Measurements from ENCODE around the gene POLR2J.
"Not testable (repeated sequence)": the region's sequence is repeated elsewhere in the genome, so short reads cannot be mapped to it uniquely, and the experiment has no call there.

Gene POLR2J

DNA sequence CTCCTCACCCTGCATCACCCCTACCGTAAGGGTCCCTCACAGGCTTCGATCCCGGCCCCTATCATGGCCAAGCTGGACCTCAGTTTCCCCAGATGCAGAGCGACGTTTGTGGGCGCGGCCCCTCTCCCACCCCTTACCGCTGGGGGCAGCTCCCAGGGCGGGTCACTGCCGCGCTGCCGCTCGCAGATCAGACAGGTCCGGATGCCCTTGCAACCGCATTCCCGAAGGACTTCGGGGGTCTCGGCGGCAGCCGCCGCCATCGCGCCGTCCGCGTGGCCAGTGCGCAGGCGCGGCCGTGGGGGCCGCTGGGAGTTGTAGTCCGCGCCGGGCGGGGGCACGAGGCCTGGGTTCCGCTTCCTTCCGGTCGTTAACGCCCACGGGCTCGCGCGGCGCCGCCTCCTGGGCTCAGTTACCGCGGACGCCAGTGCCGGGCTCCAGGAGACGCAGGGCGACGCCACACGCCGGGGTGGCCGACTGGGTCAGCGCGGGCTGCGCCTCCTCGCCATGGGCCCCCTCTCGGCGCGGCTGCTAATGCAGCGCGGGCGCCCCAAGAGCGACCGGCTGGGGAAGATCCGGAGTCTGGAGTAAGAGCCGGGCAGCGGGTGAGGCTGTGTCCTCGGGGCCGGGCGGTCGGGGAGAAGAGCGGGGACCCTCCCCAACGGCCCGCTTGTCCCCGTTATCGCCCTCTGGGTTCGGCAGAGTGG, 14.0 kb downstream of the POLR2J start, which contains the start of the genes ALKBH4 and LRWD1:
Gene ALKBH4 (minus strand): TSS at position 287 of the 704 bp plus-strand sequence. CDS start 27 bp downstream, at position 260.
Gene LRWD1 (plus strand): TSS at position 408 of the 704 bp plus-strand sequence. CDS start 97 bp downstream, at position 505.
- DNase-seq, result peak; percentile 58

- no peak for DNase-seq
These were observed 14.7 kb downstream of the POLR2J start for GRCh38 chr7:102463841-102464576.

GRCh38 chr7:102460467-102460866, 18.3 kb downstream of the POLR2J start:
- DNase-seq, result no peak

DNA sequence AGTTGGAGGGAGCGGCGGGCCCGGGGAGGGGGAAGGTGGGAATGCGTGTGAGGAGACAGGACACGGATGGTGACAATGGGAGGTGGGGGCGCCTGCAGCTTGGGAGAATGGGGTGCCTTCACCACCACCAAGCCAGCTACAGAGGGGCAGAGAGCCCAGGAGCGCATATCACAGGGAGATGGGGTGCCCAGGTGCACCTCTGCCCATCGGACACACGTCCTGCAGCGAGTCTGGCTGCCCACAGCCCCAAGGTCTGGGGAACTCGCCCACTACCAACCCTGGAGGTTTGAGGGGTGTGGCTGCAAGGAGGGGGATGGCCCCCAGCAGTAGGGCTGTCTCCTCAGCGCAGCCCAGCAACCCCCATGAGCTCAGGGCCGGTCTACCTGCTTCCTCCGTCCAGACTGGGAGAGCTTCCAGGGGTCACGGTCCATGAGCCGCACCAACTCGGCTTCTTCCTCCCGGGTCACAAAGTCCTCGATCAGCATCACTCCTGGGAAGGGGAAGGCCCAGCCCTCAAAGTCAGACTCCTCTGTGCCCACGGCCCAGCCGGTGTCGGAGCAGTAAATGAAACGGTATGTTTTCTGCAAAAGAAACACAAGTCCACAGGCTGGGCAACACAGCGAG, 19.4 kb downstream of the POLR2J start:
- DNase-seq, result no peak

GRCh38 chr7:102457352-102457924, 21.3 kb downstream of the POLR2J start:
- DNase-seq, result no peak

- no peak for DNase-seq
These were observed 22.4 kb downstream of the POLR2J start for GRCh38 chr7:102456327-102456726.

- DNase-seq, result no peak
These were observed 23.1 kb downstream of the POLR2J start for GRCh38 chr7:102455596-102455995.

DNA sequence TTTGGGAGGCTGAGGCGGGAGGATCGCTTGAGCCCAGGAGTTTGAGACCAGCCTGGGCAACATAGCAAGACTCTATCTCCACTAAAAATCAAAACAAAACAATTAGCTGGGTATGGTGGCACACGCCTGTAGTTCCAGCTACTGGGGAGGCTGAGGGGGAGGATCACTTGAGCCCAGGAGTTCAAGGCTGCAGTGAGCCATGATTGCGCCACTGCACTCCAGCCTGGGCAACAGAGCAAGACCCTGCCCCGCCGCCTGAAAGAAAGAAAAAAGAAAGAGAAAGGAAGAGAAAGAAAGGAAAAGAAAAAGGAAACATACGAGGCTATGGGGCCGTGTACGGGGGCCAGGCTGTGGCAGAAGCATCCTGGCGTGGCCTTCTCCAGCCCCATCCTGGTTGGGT, 23.8 kb downstream of the POLR2J start:
- not testable (repeated sequence) for DNase-seq

DNA sequence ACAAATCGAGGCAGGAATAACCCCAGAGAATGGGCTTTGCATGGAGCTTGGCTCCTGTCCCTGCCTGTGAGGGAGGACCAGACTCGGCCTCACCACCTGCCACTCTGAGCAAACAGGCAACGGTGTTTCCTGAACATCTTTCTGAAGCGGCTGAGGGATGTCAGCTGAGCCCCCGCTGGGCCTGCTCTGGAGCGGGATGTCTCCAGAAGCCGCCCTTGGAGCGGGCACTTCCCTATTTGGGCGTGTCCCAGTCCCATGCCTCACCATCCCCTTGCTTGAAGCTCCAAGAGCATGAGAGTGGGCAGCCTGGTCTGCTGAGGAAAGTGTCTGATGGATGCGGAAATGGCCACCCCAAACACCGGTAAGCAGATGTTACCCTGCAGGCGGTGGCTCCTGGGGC, 24.3 kb downstream of the POLR2J start:
- DNase-seq, result peak; percentile 10

DNA sequence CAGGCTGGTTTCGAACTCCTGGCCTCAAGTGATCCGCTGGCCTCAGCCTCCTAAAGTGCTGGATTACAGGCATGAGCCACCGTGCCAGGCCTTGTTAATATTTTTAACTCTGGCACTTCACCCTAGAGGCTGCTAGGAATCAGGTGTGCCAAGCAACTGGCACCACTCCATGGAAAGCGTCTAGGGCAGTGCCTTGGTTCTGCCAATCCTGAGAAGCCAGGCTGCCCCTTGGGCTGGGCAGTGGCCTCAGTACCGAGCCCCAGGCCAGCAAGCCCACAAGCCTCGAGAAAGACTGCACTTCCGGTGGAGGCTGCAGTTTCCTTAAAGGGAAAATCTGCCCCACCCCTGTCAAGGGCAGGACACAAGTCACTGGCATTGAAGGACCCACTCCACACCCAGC, 25.4 kb downstream of the POLR2J start:
- DNase-seq, result no peak

GRCh38 chr7:102452451-102452850, 26.3 kb downstream of the POLR2J start:
- DNase-seq, result no peak

DNA sequence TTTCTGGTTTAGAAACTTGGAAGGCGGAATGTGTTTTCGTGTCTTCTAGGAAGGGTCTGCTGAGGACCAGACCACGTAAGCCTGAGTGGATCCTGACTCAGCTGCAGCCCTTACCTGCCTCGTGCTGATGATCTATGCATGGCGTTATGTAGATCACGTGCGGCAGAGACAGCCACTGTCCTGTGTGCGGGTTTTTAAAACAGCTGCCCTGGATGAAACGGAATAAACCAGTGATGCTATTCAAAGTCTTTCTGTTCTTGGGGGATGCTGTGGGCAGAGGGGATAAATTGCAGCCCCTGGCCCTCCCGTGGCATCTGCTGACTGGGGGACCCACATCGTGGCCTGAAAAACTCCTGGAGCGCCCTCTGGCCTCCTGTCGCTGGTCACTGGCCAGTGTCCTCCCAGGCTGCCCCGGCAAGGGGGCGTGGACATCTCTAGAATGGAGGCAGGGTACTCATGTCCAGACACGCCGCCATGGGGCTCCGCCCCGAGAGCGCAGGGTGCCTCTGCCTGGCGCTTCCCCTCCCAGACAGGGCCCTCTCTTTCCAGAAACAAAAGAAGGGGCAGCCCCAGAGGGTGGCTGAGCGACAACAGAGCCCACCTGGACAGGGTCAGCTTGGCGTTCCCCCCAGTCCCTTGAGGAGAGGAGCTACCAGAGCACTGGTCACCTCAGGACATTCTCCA, 27.2 kb downstream of the POLR2J start:
- no peak for DNase-seq

DNA sequence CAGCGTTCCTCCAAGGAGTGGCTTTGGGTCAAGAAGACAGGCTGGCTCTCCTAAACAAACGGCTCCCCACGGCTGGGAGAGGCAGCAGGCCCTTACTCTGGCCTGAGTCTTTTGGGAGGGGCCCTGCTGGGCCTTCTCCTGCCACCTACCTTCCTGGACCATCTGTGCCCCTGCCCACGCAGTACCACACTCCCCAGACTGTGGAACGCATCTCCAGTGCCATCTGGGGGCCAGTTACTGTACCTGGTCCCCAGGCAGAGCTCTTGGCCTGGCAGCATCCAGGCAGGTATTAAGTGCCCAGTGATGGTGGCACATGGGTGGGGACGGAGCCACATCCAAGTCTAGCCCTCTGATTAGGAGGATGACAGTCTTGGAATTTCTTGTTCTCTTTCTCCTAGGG, 28.5 kb downstream of the POLR2J start:
- DNase-seq, result no peak

GRCh38 chr7:102449136-102449535, 29.6 kb downstream of the POLR2J start:
- DNase-seq, result no peak

DNA sequence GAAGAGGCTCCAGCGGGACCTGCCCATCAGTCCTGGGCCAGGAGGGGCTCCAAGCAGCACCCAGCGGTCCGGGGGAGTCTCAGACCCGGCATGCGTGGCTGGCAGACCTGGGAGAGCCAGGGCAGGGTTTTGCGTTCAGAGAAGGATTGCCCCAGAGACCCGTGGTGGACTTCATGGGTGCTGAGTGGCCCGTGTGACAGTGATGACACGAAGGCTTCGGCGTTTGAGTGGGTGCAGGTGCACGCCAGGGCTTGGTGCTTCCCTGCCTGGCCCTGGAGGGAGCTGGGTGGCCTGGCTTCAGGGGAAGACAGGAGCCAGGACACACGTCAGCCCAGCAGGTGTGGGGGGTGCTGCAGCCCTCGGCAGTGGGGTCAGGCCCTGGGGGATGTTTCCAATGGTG, 31.4 kb downstream of the POLR2J start:
- no peak for DNase-seq

- no peak for DNase-seq
These were observed 32.1 kb downstream of the POLR2J start for GRCh38 chr7:102446387-102447156.

DNA sequence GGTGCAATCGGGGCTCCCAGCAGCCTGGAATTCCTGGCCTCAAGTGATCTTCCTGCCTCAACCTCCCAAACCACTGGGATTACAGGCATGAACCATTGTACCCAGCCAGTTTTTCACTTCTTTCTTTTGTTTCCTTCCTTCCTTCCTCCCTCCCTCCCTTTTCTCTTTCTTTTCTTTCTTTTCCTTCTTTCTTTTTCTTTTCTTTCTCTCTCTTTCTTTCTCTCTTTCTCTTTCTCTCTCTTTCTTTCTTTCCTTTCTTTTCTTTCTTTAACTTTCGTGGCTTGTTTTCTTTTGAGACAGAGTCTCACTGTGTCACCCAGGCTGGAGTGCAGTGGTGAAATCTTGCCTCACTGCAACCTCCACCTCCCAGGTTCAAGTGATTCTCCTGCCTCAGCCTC, 33.0 kb downstream of the POLR2J start:
- DNase-seq, result no peak

GRCh38 chr7:102444961-102445673, 33.6 kb downstream of the POLR2J start:
- no peak for DNase-seq

DNA sequence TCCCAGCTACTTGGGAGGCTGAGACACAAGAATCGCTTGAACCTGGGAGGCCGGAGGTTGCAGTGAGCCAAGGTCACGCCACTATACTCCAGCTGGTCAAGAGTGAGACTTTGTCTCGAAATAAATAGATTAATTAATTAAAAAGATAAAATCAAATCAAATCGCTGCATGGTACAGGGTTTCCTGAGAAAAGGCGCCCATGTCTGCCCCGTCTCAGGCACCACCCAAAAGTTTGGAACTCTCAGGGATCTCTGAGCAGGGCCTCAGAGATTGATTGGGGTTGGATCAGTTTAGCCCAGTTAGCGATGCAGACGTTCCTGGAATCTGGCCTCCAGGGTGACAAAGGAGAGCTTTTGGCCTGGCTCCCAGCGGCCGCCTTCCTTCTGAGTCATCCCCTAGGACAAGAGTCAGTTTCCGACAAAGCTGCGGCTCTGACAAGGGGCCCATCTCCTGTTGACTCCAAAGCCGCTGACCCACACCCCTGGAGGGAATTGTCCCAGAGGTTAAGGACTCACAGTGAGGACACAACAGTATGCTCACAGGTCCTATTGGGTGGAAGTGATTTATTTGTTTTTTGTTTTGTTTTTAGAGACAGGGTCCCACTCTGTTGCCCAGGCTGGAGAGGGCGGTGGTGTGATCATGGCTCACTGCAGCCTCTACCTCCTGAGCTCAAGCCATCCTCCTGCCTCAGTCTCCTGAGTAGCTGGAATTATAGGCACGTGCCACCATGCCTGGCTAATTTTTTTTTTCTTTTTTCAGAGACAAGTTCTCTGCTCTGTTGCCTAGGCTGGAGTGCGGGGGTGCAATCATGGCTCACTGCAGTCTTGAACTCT, 38.5 kb downstream of the POLR2J start:
- no peak for DNase-seq

DNA sequence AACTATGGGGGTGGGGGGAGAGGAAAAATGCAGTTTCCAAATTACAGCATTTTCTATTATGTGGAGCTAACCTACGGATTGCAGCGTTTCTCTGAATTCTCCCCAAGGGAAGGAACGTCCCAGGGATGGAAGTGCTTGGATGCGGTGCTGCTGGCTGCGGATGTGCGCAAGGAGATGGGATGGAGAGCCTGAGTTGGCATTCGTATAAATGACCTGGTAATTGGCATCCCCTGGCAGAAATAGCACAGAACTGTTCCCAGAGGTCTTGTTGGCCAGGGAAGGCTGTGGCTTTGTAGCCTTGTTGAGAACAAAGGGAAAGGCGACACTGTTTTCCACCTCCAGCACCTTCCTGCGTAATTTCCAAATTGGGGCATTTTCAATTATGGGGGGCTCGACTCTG, 42.6 kb downstream of the POLR2J start:
- no peak for DNase-seq
